ENCODE results near the gene EGF.
"Not testable (repeated sequence)": the region's sequence is repeated elsewhere in the genome, so short reads cannot be mapped to it uniquely, and the experiment has no call there.

Gene EGF

GRCh38 chr4:109998867-109999584 lies 86.3 kb downstream of the EGF start:
- peak; percentile 72 for DNase-seq

- no peak for DNase-seq
These were observed 86.9 kb downstream of the EGF start for GRCh38 chr4:109999585-109999912.

- DNase-seq: peak; percentile 50
These were observed 89.6 kb downstream of the EGF start for GRCh38 chr4:110002326-110002725.

- no peak for DNase-seq
These were observed 90.9 kb downstream of the EGF start for GRCh38 chr4:110003401-110004187.

GRCh38 chr4:110004556-110004955 lies 91.9 kb downstream of the EGF start:
- no peak for DNase-seq

GRCh38 chr4:110005461-110006056 lies 92.9 kb downstream of the EGF start:
- DNase-seq: peak; percentile 77

GRCh38 chr4:110007217-110007616 lies 94.5 kb downstream of the EGF start:
- no peak for DNase-seq

GRCh38 chr4:110008540-110008939 lies 95.9 kb downstream of the EGF start:
- DNase-seq: no peak

GRCh38 chr4:110009550-110009949 lies 96.9 kb downstream of the EGF start:
- no peak for DNase-seq

GRCh38 chr4:110010797-110011196 lies 98.1 kb downstream of the EGF start:
- DNase-seq: no peak

- no peak for DNase-seq
These were observed 100.2 kb downstream of the EGF start for GRCh38 chr4:110012917-110013316.

GRCh38 chr4:110014233-110014632 lies 101.5 kb downstream of the EGF start:
- no peak for DNase-seq

- no peak for DNase-seq
These were observed 106.5 kb downstream of the EGF start for GRCh38 chr4:110019153-110019552.

GRCh38 chr4:110020139-110020538 lies 107.5 kb downstream of the EGF start:
- no peak for DNase-seq

GRCh38 chr4:110020646-110021443 lies 108.2 kb downstream of the EGF start:
- DNase-seq: peak; percentile 66

GRCh38 chr4:110022457-110022856 lies 109.8 kb downstream of the EGF start:
- DNase-seq: no peak

GRCh38 chr4:110025056-110025455 lies 112.4 kb downstream of the EGF start:
- no peak for DNase-seq

- DNase-seq: no peak
These were observed 113.0 kb downstream of the EGF start for GRCh38 chr4:110025718-110026117.

GRCh38 chr4:110032603-110033002 lies 119.9 kb downstream of the EGF start:
- DNase-seq: peak; percentile 49

- no peak for DNase-seq
These were observed 120.8 kb downstream of the EGF start for GRCh38 chr4:110033355-110034025.

- DNase-seq: peak; percentile 92
These were observed 121.3 kb downstream of the EGF start for GRCh38 chr4:110034026-110034393.

- not testable (repeated sequence) for DNase-seq
These were observed 126.5 kb downstream of the EGF start for GRCh38 chr4:110039164-110039563.

GRCh38 chr4:110041735-110042134 lies 129.1 kb downstream of the EGF start:
- no peak for DNase-seq
